Astrocyte of the cerebellum (primary cell): Measurements from ENCODE around the gene USP25.

ENCODE experiments used
- DNase-seq: peaks from one replicate; pipeline ENCODE4 v3.0.0-alpha.2; 2011; ENCODE audit warnings: low read depth
- H3K4me3 ChIP-seq: 2 replicates; pipeline ENCODE4 v1.5.1; 2011; ENCODE audit warnings: mild to moderate bottlenecking, low read depth, low read length, moderate library complexity
- CTCF ChIP-seq: IDR thresholded peaks from 2 replicates; pipeline ENCODE4 v1.5.1; 2012; ENCODE audit warnings: low read length, low read depth, moderate library complexity, mild to moderate bottlenecking; ENCODE audit errors: missing control alignments
- in situ Hi-C: cut with HindIII; loops from 2 replicates; pipeline ENCODE4 v1.10.0; 2017; ENCODE audit warnings: low sequenced_read_pairs

Gene USP25

DNA sequence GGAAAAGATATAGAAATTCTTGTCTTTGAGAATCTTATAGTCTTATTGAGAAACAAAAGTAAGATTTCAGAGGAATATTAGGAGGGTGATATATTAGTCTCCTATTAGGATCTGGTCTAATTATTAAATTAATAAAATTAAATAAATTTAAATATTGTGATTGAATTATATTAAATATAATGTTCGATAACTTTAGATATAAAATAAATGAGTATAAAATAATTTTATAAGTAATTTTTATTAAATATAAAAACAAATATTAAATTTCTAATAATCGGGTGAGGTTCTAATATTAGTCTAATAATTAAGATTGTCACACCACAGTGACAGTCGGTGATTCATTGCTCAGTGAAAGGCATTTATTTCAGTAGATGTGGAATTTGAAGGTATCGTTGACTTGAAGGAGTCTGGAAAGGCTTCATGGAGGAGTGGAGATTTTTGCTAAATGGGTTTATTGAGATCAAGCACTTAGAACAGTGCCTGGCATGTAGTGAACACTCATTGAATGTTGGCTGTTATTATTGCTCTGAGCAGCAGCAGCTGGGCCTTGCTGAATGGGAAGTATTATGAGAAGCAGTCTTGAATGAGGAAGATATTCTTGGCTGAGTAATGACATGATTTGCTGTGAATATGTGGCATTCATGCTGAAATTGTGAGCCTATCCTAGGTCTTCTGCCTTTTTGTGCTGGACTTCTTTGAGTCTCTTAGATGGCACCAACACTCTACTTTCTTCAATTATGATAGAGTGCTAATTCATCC, 74.6 kb downstream of the USP25 start:
- DNase-seq, result no peak
- TF ChIP-seq CTCF, result no peak
- in situ Hi-C loops, result no loop called here
- no peak overlapping the region for H3K4me3 ChIP-seq

- in situ Hi-C loops, result no loop called here
- TF ChIP-seq CTCF, result no peak
- DNase-seq, result no peak
Measured at GRCh38 chr21:15809065-15809464, 79.3 kb downstream of the USP25 start.

GRCh38 chr21:15809818-15810217, 80.0 kb downstream of the USP25 start:
- no peak overlapping the region for H3K4me3 ChIP-seq
- in situ Hi-C loops, result no loop called here
- TF ChIP-seq CTCF, result no peak
- no peak for DNase-seq

More at GRCh38 chr21:15809065-15809464, 79.3 kb downstream of the USP25 start:
- H3K4me3 ChIP-seq, result no peak overlapping the region

DNA sequence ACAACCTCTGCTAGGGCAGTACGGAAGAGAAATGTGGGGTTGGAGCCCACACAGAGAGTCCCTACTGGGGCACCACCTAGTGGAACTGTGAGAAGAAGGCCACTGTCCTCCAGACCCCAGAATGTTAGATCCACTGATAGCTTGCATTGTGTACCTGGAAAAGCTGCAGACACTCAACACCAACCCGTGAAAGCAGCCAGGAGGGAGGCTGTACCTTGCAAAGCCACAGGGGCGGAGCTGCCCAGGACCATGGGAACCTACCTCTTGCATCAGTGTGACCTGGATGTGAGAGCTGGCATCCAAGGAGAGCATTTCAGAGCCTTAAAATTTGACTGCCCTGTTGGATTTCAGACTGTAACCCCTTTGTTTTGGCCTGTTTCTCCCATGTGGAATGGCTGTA, 85.5 kb downstream of the USP25 start:
- in situ Hi-C loops, result no loop called here
- TF ChIP-seq CTCF, result no peak
- DNase-seq, result no peak
- no peak overlapping the region for H3K4me3 ChIP-seq

DNA sequence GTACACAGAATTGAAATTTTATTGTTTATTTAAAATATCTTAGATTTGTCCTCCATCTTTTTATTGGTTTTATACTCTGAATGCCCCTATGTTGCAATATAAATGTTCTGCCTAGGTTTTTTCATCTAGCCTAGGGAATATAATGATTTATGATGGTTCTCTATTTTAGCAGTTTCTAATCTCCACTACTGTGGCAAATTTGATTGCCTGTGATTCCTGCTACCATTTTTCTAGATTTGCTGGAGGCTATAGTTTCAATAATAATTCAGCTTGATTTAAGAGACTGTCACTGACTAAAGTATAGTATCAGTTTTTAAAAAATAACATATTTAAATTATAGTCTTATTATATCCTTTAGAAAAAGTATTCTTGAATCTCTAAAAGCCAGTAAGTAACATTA, 90.5 kb downstream of the USP25 start:
- no peak overlapping the region for H3K4me3 ChIP-seq
- in situ Hi-C loops, result no loop called here
- no peak for DNase-seq
- no peak for TF ChIP-seq CTCF

DNA sequence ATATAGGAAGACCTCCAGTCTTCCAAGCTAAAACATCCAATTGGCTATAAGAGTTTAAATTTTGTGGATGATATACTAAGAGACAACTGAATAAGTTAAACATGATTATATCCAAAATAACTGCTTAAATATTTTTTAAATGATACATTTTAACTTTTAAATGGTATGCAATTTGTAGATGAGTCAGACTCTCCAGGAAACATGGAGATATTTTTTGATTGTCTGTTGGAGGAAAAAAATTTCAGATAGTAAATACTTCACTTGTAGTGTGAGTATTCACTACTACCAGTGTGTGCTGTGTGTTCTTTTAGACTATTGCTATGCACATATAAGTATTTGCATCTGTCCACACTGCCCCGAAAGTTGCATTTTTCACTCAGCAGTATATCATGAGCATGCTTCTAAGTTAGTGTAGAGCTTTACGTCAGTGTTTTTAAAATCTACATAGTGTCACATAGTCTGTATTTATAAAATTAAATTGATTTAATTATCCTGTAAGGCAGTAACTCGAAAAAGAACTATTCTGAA, 91.1 kb downstream of the USP25 start:
- no peak for TF ChIP-seq CTCF

More for the DNA sequence above, 91.1 kb downstream of the USP25 start:
- no peak for DNase-seq
- no peak overlapping the region for H3K4me3 ChIP-seq
- in situ Hi-C loops, result no loop called here
